Heart right ventricle (tissue), 16 donors: ENCODE results near the gene EGFL7. TPM values are rescaled to one million over a fixed set of nuclear protein-coding genes. Genes with fewer than 3 reads are reported as not detected.

Source experiments
- ATAC-seq, 8 donors: fragments of 200-7000 bp; cut with Tn5 transposase; one replicate each; pipeline ENCODE4 v1.9.1; 2020; ENCODE audit warnings: mild to moderate bottlenecking in 8 of 8, moderate library complexity in 8 of 8, moderate number of reproducible peaks in 1 of 8
- DNase-seq, 2 donors: peaks; one replicate each; pipeline ENCODE4 v3.0.0-alpha.2; 2020
- H3K27ac ChIP-seq, 10 donors: fragments of 200-600 bp; sonication (generic) in 2 of 10; one replicate each; pipeline versions ENCODE4 v1.5.0 to v1.8.0; 2020 to 2022; ENCODE audit warnings: mild to moderate bottlenecking in 3 of 10
- H3K27me3 ChIP-seq, 7 donors: fragments of 200-600 bp; one replicate each; pipeline ENCODE4 v1.8.0; 2021 to 2022; ENCODE audit warnings: mild to moderate bottlenecking in 2 of 7
- H3K36me3 ChIP-seq, 9 donors: fragments of 200-600 bp; sonication (generic) in 1 of 9; one replicate each; pipeline versions ENCODE4 v1.5.0 to v1.8.0; 2020 to 2022; ENCODE audit warnings: mild to moderate bottlenecking in 2 of 9
- H3K4me1 ChIP-seq, 9 donors: fragments of 200-600 bp; sonication (generic) in 1 of 9; one replicate each; pipeline versions ENCODE4 v1.5.0 to v1.8.0; 2020 to 2022; ENCODE audit warnings: mild to moderate bottlenecking in 4 of 9
- H3K4me3 ChIP-seq, 10 donors: fragments of 200-600 bp; sonication (generic) in 2 of 10; one replicate each; pipeline versions ENCODE4 v1.5.0 to v1.8.0; 2020 to 2022; ENCODE audit warnings: mild to moderate bottlenecking in 7 of 10, moderate library complexity in 2 of 10
- H3K9me3 ChIP-seq, 11 donors: fragments of 200-600 bp in 10 of 11; sonication (generic) in 2 of 11; one replicate each; pipeline versions ENCODE4 v1.5.0 to v1.8.0; 2013 to 2022; ENCODE audit warnings: mild to moderate bottlenecking in 2 of 11, control low read depth in 1 of 11, moderate library complexity in 1 of 11
- WGBS, 2 donors: extraction: QIAGEN DNeasy Blood & Tissue Kit; methylation state at CpG; one replicate each; pipeline ENCODE4 v1.1.7; 2013; ENCODE audit warnings: inconsistent platforms in 1 of 2; 5-methylcytosine and 5-hydroxymethylcytosine counted together
- intact Hi-C, 10 donors: fragments of 100-400 bp; cut with DNase I; formaldehyde crosslinking; loops; one replicate each; pipeline versions ENCODE4 v1.11.1 to v1.14.2; 2022
- polyA plus RNA-seq, 2 donors: library from polyadenylated mRNA; stranded (reverse); fragments of 200-250 nt; gene quantifications; one replicate each; pipeline ENCODE4 v1.2.3, GENCODE V29; 2013
- total RNA-seq, 10 donors: library from RNA; stranded (reverse); fragmentation: NEBNext Ultra II Directional in 3 of 10; extraction: Animal tissue kit (Norgen Biotek cat#: 25700) in 3 of 10; gene quantifications; one replicate each; pipeline versions ENCODE4 v1.2.1 to v1.2.4, GENCODE V29; 2021 to 2023
- TF ChIP-seq, protein P1 (sequence below), 9 donors: fragments of 200-600 bp; sonication (generic) in 2 of 9; IDR thresholded peaks; one replicate each; pipeline versions ENCODE4 v1.5.0 to v1.8.0; 2021 to 2022; ENCODE audit warnings: antibody characterized with exemption in 9 of 9, mild to moderate bottlenecking in 5 of 9, moderate library complexity in 1 of 9
- donor health status: Arrhythmogenic right ventricular cardiomyopathy.
- donor health status: ischemic (EF 13 %, LVEDD 7.1; RV severe dilation, severe dysfunction).
- donor health status: healthy with polysubstance abuse.
- donor health status: DM: no; HTN: yes; CAD: no.
- donor health status: DM: no; HTN: no; CAD: no.
- donor health status: ischemic (EF 25% LVEDD 6.9; RV normal size, moderate dysfunction).
- donor health status: ischemic (EF 25% LVEDD 5.7; RV mildly dilated, moderate dysfunction).
- donor health status: healthy.
- donor health status: DM: yes; HTN: yes; CAD: no.
- donor health status: Ischemic cardiomyopathy.
- donor health status: ischemic (EF 35%, LVEDD 5.7; RV mildly dilated, moderate dysfunction).
- donor health status: nonischemic (EF 11% LVEDD 7.7; RV severe dilation, severe dysfunction).
- donor health status: DM: yes; HTN: yes; CAD: no.
- donor health status: PGD.
- donor health status: ischemic (EF 29% LVEDD 5.4; RV normal size, mild dysfunction).
- donor health status: nonischemic (EF 23%, LVEDD 6.1; RV moderate dilation, normal function).

The EGFL7 gene
- total and polyA plus RNA-seq, 12 donors, result 68.6 to 377 (median 101) TPM

DNA sequence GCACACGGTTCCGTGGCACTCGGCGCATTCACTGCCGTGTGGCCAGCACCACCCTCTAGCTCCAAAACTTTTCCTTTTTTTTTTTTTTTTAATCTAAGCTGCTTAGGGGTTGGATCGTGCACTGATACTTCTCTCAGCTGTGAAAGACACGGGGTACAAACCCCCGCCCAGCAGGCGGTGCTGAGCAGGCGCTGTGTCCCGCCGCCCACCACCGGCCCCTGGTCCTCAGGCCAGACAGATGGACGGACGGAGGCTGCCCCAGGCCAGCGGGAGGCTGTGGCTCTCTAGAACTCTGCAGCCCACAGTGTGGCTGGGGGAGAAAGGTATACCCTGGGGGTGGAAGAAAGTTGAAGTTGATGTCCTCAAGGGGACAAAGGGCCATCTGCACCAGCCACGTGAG is 18.3 kb downstream of the EGFL7 start:
- H3K9me3 ChIP-seq, result no peaks in the 10 kb centered on the region
- peaks cover 0 to 20% (median 0%) of the 10 kb centered on the region in 9 donors for H3K36me3 ChIP-seq
- intact Hi-C loops, result no loop called here
- H3K27ac ChIP-seq, result no peak overlapping the region
- WGBS, 2 donors, result 96 to 97% methylated on average over 17 of the region's 17 CpGs
- H3K4me3 ChIP-seq, result no peak overlapping the region
- no peaks in the 10 kb centered on the region for H3K27me3 ChIP-seq
- DNase-seq (no peak), ATAC-seq (no peak)
- TF ChIP-seq, protein P1, sequence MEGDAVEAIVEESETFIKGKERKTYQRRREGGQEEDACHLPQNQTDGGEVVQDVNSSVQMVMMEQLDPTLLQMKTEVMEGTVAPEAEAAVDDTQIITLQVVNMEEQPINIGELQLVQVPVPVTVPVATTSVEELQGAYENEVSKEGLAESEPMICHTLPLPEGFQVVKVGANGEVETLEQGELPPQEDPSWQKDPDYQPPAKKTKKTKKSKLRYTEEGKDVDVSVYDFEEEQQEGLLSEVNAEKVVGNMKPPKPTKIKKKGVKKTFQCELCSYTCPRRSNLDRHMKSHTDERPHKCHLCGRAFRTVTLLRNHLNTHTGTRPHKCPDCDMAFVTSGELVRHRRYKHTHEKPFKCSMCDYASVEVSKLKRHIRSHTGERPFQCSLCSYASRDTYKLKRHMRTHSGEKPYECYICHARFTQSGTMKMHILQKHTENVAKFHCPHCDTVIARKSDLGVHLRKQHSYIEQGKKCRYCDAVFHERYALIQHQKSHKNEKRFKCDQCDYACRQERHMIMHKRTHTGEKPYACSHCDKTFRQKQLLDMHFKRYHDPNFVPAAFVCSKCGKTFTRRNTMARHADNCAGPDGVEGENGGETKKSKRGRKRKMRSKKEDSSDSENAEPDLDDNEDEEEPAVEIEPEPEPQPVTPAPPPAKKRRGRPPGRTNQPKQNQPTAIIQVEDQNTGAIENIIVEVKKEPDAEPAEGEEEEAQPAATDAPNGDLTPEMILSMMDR (IDR thresholded peaks at IDR 0.05), result no peak
- H3K4me1 ChIP-seq, result peaks cover 17 to 71% (median 48%) of the 10 kb centered on the region in 9 donors

DNA sequence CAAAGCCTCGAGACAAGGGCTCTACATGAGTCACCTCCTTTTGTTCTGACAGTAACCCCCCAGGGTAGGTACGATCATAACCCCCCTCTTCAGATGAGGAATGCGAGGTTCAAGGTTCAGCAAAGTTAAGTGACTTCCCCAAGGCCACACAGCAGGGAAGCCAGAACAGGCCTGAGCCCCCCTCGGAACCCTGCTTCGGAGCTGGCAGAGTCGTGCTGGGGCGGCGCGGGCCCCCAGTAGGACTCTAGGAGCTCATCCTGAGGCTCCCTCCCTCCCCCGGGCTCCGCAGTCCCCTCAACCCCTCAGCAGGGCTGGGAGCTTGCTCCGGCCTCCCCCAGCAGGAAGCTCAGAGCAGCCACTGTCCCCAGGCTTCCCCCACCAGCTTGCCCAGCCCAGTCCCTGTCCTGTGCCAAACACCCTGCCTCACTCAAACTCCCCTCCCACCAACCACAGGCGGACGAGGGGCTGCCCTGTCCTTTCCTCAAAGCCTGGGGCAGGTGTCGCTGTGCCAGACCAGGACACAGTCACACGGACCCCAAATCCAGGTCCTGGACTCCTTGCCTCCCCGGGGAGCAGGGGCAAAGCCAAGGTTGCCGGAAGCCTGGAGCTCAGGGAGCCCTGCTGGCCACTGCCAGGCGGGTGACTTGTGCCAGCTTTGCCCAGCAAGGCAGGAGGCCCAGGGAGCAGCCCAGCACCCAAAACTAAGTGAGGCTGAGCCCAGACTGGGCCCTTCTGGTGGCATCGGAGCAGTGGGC is 19.4 kb downstream of the EGFL7 start:
- no peaks in the 10 kb centered on the region for H3K9me3 ChIP-seq
- 89 to 97% methylated on average over 20 of the region's 20 CpGs for WGBS, 2 donors
- H3K27me3 ChIP-seq, result no peaks in the 10 kb centered on the region
- peaks cover 0 to 10% (median 0%) of the 10 kb centered on the region in 9 donors for H3K36me3 ChIP-seq
- TF ChIP-seq, protein P1 (IDR thresholded peaks at IDR 0.05), result no peak
- no peak for ATAC-seq
- H3K27ac ChIP-seq, result no peak overlapping the region
- DNase-seq, result peak in 1 of 2 donors; percentile 12
- peaks cover 17 to 80% (median 58%) of the 10 kb centered on the region in 9 donors for H3K4me1 ChIP-seq
- H3K4me3 ChIP-seq, result no peak overlapping the region
- intact Hi-C loops, result no loop called here

DNA sequence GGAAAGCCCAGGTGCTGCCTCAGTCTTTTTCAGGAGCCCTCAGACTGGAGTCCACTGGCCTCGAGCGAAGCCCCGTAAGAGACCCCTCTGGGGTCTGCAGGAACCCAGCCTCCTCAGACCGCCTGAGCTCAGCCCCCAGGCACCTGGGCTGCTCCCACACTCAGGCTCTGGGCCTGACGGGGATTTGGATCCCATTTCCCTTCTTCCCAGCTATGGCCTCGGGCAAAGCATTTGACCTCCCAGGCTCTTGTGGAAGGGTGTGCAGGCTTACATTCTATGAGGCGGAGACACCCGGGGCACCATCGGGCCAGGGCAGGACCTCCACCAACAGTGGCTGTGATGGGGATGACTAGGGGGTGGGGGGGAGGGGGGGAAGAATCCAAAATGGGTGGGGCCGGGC is 20.0 kb downstream of the EGFL7 start:
- no peak for ATAC-seq
- H3K4me3 ChIP-seq, result no peak overlapping the region
- H3K36me3 ChIP-seq, result peaks cover 0 to 4% (median 0%) of the 10 kb centered on the region in 9 donors
- no peak overlapping the region for H3K27ac ChIP-seq
- no peak for DNase-seq
- TF ChIP-seq, protein P1 (IDR thresholded peaks at IDR 0.05), result no peak
- no peaks in the 10 kb centered on the region for H3K9me3 ChIP-seq
- intact Hi-C loops, result no loop called here
- H3K27me3 ChIP-seq, result no peaks in the 10 kb centered on the region
- 92 to 93% methylated on average over 10 of the region's 10 CpGs for WGBS, 2 donors
- H3K4me1 ChIP-seq, result peaks cover 19 to 80% (median 61%) of the 10 kb centered on the region in 9 donors

DNA sequence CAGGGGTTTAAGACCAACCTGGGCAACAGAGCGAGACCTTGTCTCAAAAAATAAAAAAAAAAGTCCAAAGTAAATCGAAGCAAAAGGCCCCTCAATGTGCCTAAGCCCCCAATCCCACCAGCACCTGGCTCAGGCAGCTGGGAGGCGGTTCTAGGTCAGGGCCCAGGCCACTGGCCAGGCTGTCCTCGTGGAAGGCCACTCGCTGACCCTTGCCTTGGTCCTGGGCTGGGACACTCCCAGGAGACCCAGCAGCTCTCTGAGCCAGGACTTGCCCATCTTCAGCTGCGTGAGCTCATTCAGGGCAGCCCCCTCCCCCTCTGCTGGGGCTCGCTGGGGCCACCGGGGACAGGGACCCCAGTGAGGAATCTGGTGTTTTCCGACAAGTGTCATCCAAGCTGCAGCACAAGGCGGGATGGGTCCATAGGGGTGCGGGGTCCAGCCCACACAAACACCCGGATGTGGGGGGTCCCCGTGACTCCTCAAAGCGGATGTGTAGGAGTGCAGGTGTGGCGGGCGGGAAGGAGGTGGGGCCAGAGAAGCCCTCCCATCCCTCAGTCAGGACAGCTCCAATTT is 20.5 kb downstream of the EGFL7 start:
- no peaks in the 10 kb centered on the region for H3K9me3 ChIP-seq
- no peak overlapping the region for H3K27ac ChIP-seq
- no peak overlapping the region for H3K4me3 ChIP-seq
- intact Hi-C loops, result no loop called here
- ATAC-seq (no peak), DNase-seq (peak in 1 of 2 donors; percentile 9)
- peaks cover 22 to 83% (median 66%) of the 10 kb centered on the region in 9 donors for H3K4me1 ChIP-seq
- H3K27me3 ChIP-seq, result no peaks in the 10 kb centered on the region
- WGBS, 2 donors, result 91 to 93% methylated on average over 15 to 16 of the region's 16 CpGs
- TF ChIP-seq, protein P1 (IDR thresholded peaks at IDR 0.05), result no peak
- peaks cover 0 to 4% (median 0%) of the 10 kb centered on the region in 9 donors for H3K36me3 ChIP-seq
